GM18507 (cell line): Measurements from ENCODE around the gene NR6A1.

Source experiments
- DNase-seq: peaks from one replicate; pipeline ENCODE4 v3.0.0; 2011; ENCODE audit warnings: low read depth; ENCODE audit not compliant: insufficient read length; ENCODE audit errors: extremely low spot score
- FAIRE-seq: peaks from 2 replicates; lab custom pipeline; 2011; peaks lifted over from hg19 to GRCh38; lab: Jason Lieb, UNC

NR6A1 gene

DNA sequence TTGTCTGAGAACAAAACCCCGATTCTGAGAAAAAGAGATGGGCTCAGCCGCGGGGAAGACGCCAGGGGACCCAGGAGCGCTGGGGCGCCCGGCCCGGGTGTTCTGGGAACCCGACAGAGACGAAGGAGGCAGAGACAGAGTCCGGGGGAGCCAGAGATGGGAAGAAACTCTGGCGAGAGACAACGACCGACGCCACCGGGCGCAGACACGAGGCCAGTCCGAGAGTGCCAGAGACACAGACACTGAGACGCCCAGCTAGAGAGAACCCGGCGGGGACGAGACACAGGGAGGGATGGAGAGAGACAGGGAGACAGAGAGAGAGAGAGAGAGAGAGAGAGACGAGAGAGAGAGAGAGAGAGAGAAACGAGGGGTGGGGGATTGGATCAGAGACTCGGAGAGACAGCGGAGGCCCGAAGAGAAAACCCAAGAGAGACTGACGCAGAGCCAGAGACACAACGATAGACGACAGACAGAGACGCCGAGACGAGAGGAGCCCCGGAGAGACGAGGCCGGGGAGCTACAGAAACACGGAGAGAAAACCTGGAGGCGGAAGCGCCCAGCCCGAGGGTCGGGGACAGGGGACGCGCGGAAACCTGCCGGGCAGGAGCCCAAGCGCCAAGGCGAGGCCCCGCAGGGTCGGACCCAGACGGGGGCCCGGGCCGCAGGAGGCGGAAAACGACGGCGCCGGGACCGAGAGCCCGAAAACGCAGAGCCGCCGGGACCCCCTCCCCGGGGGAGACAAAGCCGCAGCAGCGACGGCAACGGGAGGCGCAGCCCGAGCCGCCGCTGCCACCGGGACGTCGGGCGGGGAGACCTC lies 267.2 kb downstream of the NR6A1 start:
- FAIRE-seq (no peak), DNase-seq (no peak)

DNA sequence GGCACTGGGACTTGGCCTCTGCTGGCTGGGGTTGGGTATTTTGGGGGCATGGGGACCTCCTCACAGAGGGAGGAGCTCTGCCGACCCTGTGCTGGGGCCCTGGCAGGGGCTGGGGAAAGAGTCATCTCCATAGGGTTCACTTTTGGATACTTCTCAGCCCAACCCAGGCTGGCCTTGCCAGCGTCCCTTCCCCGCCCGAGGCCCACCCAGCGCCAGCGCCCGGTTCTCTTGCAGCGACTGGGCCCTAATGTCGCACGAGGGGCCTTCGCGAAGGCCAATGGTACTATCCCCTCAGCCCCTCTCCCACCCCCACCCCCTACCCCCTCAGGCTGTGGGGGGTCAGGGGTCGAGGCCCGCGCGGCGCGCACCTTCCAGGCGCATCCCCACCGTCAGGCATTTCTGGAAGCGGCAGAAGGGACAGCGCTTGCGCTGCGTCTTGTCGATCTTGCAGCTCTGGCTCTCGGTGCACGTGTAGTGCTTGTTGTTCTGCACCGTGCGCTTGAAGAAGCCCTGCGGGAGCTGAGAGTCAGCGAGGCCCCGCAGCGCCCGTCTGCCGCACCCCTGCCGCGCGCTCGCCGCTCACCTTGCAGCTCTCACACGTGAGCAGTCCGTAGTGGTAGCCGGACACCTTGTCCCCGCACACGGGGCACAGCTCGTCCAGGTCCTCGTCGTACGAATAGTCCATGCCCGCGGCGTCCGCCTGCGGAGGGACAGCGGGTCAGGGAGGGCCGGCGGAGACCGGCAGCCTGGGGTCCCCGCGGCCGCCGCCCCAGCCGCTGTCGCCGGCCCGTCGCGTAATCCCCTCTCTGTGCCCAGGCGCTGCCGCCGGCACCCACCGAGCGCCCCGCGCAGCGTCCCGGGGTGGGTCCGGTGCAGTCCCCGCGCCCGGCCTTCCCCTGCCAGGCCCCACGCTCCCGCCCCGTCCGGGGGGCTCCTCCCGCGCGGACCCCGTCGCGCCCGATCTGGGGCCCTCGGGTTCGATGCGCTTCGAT lies 268.1 kb downstream of the NR6A1 start:
- FAIRE-seq (no peak), DNase-seq (no peak)

DNA sequence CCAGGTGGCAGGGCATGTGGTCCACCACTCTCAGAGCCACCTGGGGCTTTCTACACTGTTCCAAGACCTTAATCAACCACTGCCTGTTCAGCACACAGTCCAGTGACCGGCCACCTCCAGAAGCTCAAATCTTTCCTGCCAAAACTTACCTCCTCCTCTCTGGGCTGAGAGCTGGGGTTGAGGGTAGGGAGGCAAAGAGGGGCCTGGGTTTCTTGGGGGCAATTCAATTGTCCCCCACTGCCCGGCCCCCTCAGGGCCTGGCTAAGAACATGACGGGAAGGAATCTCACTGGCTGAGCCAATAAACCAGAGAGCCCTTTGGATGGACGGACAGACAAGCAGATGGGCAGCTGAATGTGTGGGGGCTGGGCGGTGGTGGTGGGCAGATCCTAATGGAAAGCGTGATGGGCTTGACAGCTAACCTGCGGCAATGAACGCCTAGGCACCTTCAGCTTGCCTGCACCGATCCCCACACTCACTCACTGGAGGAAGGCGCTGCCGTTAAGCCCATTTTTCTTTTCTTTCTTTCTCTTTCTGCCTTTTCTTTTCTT lies 269.3 kb downstream of the NR6A1 start:
- FAIRE-seq: no peak
- no peak for DNase-seq

DNA sequence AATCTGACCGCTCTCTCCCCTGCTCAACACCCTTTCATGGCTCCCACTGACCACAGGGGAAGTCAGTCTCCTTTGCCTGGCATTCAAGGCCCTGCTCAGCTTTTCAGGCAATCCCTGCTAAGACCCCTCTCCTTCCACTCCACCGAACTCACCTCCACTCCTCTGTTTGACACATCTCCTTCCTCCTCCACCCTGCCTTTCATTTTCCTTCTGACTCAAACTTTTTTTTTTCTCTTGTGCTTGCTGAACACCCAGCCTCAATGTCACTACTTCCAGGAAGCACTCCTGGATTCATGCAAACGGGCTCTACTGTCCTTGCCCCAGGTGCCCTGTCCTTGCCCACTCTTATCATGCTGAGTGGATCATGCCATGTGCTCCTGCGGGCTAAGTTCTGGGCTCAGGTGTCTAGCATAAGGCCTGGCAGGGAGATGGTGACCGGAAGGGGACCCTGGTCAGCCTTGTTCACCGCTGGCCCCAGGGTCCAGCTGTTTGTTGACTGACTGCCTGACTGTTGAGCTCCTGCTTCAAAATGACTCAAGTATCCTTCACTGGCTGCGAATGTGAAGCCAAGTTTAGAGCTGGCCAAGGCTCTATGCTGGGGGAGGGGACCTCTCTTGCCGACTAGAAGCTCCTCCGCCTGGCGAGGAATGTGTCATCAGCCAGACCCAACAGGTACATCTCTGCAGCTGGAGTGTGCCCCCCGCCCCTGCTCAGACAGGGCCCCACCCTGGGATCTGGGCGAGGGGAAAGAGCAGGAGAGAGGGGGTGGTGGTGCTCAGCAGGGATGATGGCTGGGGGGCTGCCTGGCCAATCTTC lies 270.1 kb downstream of the NR6A1 start:
- no peak for FAIRE-seq
- DNase-seq: no peak

DNA sequence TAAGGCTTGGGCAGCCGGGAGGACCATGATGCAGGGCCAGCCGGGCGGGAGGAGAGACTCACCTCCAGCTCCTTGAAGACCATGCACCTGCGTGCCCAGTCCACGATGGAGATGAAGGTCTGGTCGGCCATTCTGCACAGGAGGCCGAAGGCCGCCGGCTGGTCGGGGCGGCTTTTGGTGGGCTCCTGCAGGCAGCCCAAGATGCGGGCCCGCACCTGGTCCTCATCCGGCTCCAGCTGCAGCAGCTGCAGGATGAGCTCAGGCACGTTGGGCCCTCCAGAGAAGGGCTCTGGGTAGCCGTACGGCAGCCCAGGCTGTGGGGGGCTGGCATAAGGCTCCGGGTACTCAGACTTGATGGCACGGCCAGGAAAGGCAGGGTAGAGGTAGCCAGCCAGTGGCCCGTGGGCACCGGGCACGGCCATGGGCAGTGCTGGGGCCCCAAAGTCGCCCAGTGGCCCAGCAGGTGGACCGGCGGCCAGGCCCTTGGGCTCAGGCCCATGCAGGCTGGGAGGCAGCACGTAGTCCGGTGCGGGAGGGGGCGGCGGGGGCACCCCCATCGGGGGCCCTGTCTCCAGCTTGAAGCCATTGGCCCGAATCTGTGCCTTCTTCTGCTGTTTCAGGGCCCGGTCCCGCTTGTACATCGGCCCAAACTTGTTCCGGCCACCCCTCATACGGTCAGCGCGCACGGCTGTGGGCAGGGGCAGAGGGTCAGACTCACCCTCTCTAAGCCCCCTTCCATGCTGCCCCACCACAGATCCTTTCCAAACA lies 270.9 kb downstream of the NR6A1 start:
- DNase-seq (no peak), FAIRE-seq (no peak)

DNA sequence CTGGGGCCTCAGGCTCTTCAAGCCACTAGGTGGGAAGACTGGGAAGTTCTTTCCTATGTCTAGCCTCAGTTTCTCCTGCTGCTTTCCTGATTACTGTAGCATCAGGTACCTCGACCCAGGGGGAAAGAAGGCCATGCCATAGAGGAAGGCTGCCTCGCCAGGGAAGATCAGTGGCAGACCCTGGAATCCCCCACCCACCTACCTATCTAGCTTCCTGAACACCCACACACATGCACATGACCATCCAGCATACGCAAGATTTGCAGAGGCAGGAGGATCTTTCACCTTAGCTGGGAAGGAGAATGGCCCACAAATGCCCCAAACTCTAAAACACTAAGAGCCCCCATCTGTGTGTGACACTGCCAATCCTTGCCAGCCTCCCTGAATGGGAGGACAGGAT lies 271.9 kb downstream of the NR6A1 start:
- DNase-seq (no peak), FAIRE-seq (peak; percentile 21)

DNA sequence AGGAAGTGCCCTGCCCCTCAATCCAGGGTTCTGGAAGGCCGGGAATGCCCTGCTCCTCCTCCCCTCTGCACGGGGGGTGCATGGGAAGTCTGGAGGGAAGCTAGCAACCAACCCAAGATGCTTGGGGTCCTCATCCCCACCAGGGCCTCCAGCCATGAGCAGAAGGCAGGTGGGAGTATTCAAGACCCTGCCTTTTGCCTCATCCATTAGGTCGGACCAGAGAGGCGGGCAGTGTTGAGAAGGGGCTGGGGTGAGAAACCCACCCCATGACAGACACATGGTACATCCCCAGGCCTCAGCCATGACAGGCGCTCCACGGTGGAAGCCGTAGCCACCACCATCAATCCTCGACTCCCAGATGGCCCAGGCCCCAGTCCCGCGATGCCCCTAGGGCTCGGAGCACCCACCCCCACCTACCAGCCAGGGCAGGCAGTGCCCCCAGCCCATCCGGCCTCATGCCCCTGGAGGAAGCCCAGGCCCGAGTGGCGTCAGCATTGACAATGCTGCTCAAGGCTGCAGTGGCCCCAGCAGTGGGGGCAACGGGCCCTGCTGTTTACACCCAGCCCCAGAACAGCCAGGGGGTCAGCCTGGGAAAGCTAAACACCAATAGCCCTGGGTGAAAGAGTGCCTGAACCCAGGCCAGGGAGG lies 272.5 kb downstream of the NR6A1 start:
- DNase-seq: no peak
- no peak for FAIRE-seq

DNA sequence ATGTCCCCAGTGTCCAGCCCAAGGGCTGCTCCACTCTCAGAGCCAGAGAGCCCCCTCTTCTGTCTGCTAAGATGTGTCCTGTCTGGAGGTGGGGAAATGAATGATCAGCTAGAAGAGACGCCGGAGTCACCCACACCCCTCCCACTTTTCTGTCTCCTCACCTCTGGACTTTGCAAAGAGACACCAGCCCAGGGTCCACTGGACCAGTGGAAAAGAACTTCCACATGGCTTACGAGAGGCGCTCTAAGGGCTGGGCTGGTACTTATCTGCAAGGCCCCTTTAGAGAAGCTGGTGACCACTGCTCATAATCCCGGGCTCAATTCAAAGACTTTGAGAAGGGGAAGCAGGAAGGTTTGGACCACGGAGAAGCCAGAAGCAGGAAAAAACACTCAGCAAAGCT lies 273.1 kb downstream of the NR6A1 start:
- FAIRE-seq (no peak), DNase-seq (no peak)

DNA sequence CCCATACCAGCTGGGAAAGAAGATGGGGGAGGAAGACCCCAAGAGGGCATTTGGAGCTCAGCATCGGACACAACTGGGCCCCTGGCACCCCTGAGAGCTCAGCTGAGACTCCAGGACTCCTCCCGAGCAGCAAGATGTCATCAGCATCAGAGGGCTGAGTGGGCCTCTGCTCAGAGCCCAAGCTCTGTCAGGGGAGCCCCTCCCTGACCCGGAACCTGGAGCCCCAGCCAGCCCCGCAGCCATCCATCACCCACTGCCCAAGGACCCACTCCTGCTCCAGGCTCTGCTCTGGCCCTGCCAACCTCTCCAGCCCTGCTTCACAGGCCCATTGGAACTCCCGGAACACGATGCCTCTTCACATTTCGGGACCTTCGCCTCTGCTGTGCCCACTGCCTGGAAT lies 273.7 kb downstream of the NR6A1 start:
- no peak for FAIRE-seq
- no peak for DNase-seq

DNA sequence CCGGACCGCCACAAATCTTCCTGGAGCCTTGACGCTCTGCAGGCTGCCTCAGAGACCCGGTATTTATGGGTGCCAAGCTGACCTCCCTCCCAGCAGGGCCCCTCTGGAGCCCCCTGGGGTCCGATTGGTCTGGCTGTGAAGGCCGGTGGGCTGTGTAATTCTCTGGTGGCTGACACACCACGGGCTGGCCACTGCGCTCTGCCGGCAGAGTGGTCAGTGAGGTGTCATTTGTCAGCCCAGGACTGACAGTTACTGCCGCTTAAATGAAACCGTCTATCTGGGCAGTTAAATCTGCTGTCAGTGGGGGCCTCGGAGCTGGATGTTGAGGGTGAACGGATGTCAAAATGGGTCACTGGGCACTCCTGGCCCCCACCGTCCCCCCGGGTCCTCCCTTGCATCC lies 274.6 kb downstream of the NR6A1 start:
- FAIRE-seq: no peak
- no peak for DNase-seq

DNA sequence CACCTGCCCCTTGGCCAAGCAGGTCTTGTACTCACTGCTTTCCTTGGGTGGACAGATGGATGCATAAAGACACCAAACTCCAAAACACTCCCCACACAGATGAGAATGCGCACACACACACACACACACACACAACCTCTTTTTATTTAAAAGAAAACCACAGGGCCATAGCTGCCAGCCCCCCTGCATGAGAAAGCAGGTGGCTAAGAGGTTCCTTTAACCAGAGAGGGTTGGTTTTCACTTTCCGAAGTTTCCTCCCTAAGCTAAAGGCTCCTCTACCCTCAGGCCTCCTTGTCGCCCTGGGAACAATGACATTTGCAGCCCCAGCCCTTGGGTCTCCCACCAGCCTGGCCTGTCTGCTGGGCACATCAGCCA lies 275.0 kb downstream of the NR6A1 start:
- DNase-seq: no peak
- FAIRE-seq: no peak

DNA sequence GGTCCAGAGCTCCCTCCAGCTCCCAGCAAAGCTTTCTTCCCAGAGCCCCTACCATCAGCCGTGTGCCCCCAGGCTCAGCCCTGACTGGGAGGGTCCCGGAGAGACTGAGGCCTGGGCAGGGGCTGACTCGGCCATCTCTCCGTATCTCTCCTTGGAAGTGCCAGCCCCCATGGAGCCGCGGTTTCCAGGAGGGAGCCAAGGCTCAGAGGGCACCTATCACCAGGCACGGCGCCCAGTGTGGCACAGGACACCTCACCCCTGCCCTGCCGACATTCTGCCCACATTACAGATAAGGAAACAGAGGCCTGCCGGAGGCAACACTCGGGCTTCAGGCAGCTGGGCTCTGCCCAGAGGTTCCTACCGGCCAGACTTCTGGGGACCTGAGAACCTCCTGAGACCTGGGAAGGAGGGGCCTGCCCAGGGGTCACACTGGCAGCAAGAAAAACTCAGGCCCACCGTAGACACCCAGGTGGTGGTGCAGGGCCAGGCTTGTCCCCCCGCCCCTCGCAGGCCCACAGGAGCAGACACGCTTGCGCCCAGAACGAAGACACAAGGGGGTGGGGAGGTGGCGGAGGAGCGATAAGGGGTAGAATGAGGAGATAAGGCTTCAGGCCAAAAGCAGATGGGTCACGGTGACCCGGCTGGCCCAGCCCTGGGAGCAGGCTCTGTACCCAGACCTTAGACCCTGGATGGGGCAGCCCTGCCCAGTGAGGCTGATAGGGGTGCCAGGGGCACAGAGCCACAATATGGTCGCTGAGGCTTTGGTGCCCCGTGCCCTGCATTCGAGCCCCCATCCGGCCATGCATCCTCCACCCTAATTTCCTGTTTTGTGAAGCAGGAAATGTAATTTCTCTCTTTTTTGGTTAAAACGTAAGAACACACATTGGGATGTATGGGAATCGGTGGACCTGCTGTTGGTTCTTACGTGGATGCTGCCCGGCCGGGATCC lies 275.7 kb downstream of the NR6A1 start:
- DNase-seq (no peak), FAIRE-seq (no peak)

DNA sequence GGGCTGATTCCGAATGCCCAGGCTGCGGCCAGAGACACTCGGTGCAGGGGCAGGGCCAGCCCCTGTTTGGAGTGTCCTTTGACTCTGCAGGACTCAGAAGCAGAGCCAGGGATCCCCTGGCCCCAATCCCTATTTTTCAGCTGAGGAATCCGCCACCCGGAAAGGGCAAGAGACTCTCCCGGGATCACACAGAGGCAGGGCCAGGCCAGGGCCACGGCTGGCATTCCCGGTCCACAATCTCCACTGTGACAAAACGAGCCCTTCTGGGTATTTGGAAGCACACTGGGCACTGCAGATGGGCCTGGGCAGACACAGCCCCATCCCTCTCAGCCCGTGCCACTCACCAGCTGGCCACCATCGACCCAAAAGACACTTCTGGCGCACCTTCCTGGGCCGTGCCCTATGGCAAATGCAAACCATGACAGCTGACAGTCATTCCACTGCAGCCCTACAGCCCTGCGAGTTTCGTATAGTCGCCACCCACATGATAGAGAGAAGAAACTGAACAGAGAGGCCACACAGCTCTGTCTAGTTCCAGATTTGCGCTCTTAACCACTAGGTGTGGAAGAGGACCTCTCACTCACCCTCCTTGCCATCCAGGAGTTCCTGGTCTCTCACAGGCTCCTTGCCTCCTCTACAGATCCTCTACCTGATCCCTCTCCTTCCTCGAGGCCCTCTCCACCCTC lies 277.2 kb downstream of the NR6A1 start:
- FAIRE-seq (no peak), DNase-seq (no peak)

DNA sequence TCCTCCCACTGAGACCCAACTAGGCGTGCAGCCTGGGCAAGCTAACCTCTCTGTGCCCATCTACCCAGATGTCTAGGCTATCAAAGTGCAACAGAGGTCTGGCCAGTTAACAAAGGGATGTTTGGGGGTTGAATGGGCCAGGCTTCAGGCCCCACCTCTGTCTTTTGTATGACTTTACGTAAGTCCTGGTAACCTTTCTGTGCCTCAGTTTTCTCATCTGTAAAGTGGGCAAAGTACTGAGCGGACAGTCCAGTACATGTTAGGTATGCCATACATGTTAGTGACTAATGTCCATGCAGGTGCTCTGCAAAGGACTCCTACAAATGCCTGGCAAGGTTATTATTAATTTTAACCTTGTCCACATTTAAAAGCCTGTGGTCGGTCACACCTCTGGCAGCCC lies 277.9 kb downstream of the NR6A1 start:
- FAIRE-seq (no peak), DNase-seq (no peak)

DNA sequence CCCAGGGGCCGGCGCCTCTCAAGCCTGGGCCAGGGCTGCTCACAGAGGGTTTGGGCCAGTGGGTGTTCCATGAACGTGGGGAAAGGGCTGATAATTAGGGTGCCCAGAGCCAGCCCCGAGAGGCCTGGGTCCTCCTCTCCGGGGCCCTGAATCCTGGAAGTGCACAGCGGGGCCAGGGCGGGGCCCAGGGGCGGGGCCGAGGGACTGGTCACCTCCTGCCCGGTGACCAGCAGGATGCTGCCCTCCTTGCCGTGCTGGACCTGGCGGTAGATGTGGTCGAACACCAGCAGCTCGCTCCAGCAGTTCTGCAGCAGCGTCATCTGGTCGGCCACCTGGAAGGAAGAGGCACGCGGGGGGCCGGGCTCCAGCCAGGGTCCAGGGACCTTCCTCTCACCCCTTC lies 278.3 kb downstream of the NR6A1 start:
- DNase-seq (no peak), FAIRE-seq (no peak)

DNA sequence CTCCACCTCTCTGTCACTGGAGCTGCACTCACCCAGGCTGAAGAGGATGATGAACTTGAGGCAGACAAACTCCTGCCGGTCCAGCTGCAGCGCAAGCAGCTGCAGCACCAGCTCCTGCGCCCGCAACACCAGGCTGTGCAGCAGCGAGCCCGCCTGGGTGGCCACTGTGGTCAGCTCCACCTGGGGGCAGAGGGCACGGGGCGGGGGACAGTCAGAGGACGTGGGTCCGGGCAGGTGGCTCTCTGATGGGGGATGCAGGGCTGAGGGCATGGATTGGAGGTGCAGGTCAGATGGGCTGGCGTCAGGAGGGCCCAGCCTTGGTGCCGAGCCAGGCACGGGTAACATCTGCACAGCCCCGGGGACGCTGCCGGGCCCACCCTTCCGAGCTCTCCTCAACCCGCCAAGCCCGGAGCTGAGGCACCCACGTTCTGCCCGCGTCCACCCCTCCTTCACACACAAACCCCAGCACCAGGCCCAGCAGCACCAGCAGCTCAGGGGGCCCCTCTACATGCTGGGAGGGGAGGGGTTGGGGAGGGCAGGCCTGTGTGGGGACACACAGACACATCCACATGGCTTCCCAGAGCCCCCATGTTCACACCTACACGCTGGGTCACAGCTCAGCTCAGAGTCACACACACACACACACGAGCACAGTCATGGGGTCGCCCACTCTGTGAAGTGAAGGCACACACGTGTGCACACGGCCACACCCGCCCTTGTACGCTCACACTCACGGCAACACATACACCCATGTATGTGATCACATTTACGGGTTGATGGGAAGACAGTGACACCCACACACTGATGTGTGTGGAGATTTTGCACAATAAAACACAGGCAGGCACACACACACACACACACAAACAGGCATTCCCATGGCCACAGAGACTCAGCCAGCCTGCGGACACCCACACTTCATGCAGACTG lies 279.8 kb downstream of the NR6A1 start:
- FAIRE-seq (no peak), DNase-seq (no peak)
